C4-2B (cell line): ENCODE results near the gene CCER1.

ENCODE experiments used
- CTCF ChIP-seq: fragments of 450-650 bp; conservative IDR thresholded peaks from 2 replicates; pipeline ENCODE4 v1.5.1; 2017; ENCODE audit warnings: mild to moderate bottlenecking
- ZFX ChIP-seq: fragments of 450-650 bp; IDR thresholded peaks from 2 replicates; pipeline ENCODE4 v1.6.1; 2017

GRCh38 chr12:91003737-91004136, 48.8 kb upstream of the CCER1 start:
- TF ChIP-seq CTCF (no peak), ZFX (no peak)
